Stimulated activated effector memory CD8-positive, alpha-beta T cell treated with anti-CD3 and anti-CD28 coated beads, Interleukin-12 subunit alpha, Interleukin-12 subunit beta, amount 100 ng/mL, for 72 hours (primary cell): Measurements from ENCODE around the gene PC.
"Not testable (repeated sequence)": the region's sequence is repeated elsewhere in the genome, so short reads cannot be mapped to it uniquely, and the experiment has no call there.

Experiments used
- ATAC-seq: fragments of 150-1000 bp; cut with Tn5 transposase; 2 replicates; pipeline ENCODE4 v1.10.0; 2021
- DNase-seq, 2 donors: peaks; one replicate each; pipeline ENCODE4 v3.0.0; 2021 to 2022; ENCODE audit warnings: low spot score in 2 of 2
- H3K27ac Mint-ChIP-seq: one replicate; pipeline ENCODE4 v1.8.0; 2022; ENCODE audit warnings: mild to moderate bottlenecking, mixed read lengths
- H3K36me3 Mint-ChIP-seq: one replicate; pipeline ENCODE4 v1.8.0; 2022; ENCODE audit warnings: mild to moderate bottlenecking, mixed read lengths
- H3K4me1 Mint-ChIP-seq: one replicate; pipeline ENCODE4 v1.8.0; 2022; ENCODE audit warnings: mixed read lengths
- H3K4me3 Mint-ChIP-seq: one replicate; pipeline ENCODE4 v1.8.0; 2022; ENCODE audit warnings: mild to moderate bottlenecking, mixed read lengths
- H3K9me3 Mint-ChIP-seq: one replicate; pipeline ENCODE4 v1.8.0; 2022; ENCODE audit warnings: mixed read lengths

The PC gene

DNA sequence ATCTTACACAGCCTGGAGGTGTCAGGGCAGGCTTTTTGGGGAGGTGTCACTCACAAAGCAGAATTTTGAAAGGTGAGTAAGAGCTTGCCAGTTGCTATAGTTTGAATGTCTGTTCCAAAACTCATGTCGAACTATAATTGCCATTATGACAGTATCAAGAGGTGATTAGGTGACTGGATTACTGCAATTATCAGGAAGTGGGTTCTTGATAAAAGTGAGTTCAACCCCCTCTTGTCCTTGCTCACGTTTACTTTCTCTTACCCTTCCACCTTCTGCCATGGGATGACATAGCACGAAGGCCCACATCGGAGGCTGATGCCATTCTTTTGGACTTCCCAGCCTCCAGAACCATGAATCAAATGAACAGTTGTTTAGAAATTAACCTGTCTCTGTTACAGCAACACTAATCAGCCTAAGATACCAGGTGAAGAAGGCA lies 12.2 kb upstream of the PC start:
- Mint-ChIP-seq H3K36me3 (no peaks in the 10 kb centered on the region), H3K4me1 (peaks cover 28% of the 10 kb centered on the region), H3K27ac (peak overlapping the region; percentile 29), H3K9me3 (no peaks in the 10 kb centered on the region), H3K4me3 (peak overlapping the region; percentile 20)
- DNase-seq (no peak), ATAC-seq (peak; percentile 64)

DNA sequence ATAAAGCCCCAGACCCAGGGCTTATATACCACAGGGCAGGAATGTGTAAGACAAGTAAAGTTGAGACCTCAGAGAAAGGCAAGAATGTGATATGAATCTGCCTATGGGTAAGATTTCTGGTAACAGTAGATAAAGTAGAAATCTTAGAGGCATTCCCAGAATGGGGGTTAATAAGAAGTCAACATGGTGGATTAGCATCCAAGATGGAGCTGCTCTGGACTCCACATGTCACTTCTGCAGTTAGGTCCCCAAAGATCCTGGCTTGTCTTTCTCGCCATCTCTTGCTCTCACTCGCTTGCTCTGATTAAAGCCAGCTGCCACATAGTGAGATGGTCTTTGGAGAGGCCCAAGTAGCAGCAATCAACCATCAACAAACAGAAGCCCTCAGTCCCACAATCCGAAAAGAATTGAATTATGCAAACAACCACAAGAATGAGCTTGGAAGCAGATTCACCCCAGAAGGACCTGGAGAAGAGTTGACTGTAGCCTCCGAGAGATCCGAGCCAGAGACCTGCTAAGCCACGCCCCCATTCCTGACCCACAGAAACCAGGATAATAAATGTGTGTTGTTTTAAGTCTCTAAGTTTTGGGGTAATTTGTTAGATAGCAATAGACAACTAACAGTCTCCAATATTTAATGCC lies 11.5 kb upstream of the PC start:
- DNase-seq = no peak
- Mint-ChIP-seq H3K4me3 (no peak overlapping the region), H3K36me3 (no peaks in the 10 kb centered on the region), H3K4me1 (peaks cover 28% of the 10 kb centered on the region), H3K27ac (no peak overlapping the region), H3K9me3 (no peaks in the 10 kb centered on the region)
- no peak for ATAC-seq

DNA sequence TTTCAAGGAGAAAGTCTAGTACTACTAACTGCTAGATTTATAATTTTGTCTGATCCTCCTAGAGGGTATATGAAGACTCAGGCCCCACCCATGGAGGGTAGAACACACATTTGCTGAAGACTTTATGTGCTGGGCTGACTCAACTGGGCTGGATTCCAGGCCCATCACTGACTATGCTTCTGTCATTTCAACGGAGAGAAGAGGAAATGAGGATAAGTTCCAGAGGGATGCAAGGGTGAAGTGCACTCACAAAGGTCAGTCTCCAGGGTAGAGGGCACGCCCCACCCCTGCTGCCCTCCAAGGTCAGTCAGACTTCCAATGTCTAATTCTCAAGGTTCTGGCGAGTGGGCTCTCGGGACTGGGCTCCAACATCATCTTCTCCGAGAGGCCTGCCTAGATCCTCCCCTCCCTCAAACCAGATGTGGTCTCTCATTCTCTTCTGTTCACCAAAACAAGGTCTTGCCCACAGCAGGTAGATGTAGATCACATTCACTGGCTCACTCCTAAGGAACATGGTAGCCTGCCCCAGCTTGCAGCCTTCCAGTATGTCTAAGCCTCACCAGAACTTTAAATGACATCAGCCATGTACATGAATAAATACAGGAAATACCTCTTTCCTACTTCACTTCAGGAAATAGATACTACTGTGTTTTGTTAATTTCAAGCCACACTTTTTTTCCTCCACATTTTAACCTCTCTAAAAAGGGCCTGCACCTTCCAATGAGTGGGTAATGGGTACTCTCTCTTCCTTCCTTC lies 9.7 kb upstream of the PC start:
- no peak overlapping the region for H3K4me3 Mint-ChIP-seq
- no peaks in the 10 kb centered on the region for H3K36me3 Mint-ChIP-seq
- peaks cover 28% of the 10 kb centered on the region for H3K4me1 Mint-ChIP-seq
- peak overlapping the region; percentile 18 for H3K27ac Mint-ChIP-seq
- no peaks in the 10 kb centered on the region for H3K9me3 Mint-ChIP-seq
- no peak for DNase-seq
- ATAC-seq = no peak

DNA sequence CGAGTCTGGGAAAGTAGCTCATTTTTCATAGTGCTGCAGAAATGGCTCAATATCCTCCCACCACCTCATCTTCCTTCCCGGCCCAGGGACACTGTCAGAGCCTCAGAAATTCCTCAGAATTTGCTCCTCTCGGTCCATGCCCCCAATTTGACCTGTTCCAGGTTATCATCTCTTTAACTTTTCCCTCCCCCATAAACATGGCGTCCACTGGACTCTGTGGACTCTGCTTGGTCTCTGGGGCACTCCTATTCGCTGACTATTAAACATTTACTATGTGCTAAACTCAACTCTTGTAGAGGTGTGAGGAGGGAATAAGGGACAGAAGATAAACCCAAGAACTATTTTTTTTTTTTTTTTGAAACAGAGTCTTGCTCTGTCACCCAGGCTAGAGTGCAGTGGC lies 8.2 kb upstream of the PC start:
- ATAC-seq (no peak), DNase-seq (no peak)
- peaks cover 25% of the 10 kb centered on the region for H3K4me1 Mint-ChIP-seq
- no peak overlapping the region for H3K4me3 Mint-ChIP-seq
- peak overlapping the region; percentile 33 for H3K27ac Mint-ChIP-seq
- no peaks in the 10 kb centered on the region for H3K36me3 Mint-ChIP-seq
- H3K9me3 Mint-ChIP-seq = no peaks in the 10 kb centered on the region

DNA sequence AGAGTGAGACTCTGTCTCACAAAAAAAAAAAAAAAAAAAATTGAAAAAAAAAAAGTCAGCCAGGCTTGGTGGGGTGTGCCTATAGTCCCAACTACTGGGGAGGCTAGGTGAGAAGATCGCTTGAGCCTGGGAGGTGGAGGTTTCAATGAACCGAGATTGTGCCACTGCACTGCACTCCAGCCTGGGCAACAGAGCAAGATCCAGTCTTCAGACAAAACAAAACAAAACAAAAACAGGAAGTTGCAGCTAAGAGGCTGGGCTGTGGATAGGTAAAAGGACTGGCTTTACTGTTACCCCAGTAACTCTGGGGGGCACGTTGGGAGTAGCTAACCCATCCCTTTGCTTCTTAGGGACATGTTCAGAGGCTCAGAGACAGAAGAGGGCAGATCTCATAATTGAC lies 6.3 kb upstream of the PC start:
- Mint-ChIP-seq H3K9me3 (no peaks in the 10 kb centered on the region), H3K27ac (no peak overlapping the region)

DNA sequence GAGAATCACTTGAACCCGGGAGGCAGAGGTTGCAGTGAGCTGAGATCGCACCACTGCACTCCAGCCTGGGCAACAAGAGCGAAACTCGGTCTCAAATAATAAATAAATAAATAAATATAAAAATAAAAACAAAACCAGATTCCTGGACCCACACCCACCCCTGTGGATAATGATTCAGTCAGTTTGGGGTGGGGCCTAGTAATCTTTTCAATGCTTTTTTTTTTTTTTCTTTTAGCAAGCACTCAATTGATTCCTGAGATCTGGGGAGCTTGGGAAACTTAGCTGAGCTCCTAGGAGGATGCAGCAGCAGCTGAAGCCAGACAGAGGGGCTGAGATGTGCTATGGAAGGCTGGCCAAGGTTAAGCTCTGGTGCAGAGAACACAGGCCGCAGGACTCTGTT lies 4.6 kb upstream of the PC start:
- no peak overlapping the region for H3K27ac Mint-ChIP-seq
- no peak for DNase-seq
- peaks cover 3% of the 10 kb centered on the region for H3K9me3 Mint-ChIP-seq
- H3K36me3 Mint-ChIP-seq = no peaks in the 10 kb centered on the region
- no peak overlapping the region for H3K4me3 Mint-ChIP-seq
- no peak for ATAC-seq
- peaks cover 13% of the 10 kb centered on the region for H3K4me1 Mint-ChIP-seq

More for the DNA sequence above, 6.3 kb upstream of the PC start:
- ATAC-seq (no peak), DNase-seq (no peak)
- Mint-ChIP-seq H3K4me3 (no peak overlapping the region), H3K36me3 (no peaks in the 10 kb centered on the region), H3K4me1 (peaks cover 10% of the 10 kb centered on the region)

DNA sequence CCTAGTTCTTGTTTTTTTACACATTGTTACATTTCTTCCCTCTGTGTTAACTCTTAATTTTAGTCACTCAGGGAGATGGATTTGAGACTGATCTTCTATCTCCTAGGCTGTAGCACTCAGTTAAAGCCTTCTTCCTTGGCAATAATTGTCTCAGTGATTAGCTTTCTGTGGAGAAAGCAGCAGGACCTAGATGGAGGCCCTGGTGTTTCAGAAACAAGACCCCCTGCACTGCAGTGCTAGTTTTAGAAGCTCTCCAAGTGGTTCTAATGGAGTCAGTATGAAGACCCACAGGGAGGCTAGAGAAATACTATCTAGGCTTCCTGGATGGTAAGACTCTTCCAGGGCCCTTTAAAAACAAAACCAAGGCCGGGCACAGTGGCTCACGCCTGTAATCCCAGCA lies 4.1 kb upstream of the PC start:
- ATAC-seq (no peak), DNase-seq (no peak)
- no peak overlapping the region for H3K4me3 Mint-ChIP-seq
- H3K36me3 Mint-ChIP-seq = no peaks in the 10 kb centered on the region
- H3K27ac Mint-ChIP-seq = no peak overlapping the region
- peaks cover 17% of the 10 kb centered on the region for H3K4me1 Mint-ChIP-seq
- peaks cover 3% of the 10 kb centered on the region for H3K9me3 Mint-ChIP-seq

DNA sequence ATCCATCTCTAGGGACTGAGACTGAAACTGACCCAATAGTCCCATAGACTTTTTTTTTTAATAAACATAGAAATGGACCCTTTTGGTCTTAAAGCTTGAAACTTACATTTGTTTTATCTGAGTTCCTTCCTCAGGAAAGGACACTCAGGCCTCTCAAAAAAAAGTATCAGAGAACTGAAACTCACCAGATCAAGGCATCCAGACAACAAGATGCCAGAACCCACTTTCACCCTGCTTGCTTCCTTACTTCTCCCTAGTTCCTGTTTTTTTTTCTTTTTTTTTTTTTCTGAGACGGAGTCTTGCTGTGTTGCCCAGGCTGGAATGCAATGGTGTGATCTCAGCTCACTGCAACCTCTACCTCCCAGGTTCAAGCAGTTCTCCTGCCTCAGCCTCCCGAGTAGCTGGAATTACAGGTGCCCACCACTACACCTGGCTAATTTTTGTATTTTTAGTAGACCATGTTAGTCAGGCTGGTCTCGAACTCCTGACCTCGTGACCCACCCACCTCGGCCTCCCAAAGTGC lies 3.6 kb upstream of the PC start:
- not testable (repeated sequence) for H3K9me3 Mint-ChIP-seq, H3K36me3 Mint-ChIP-seq, ATAC-seq, DNase-seq, H3K27ac Mint-ChIP-seq, H3K4me3 Mint-ChIP-seq
- peaks cover 22% of the 10 kb centered on the region for H3K4me1 Mint-ChIP-seq

DNA sequence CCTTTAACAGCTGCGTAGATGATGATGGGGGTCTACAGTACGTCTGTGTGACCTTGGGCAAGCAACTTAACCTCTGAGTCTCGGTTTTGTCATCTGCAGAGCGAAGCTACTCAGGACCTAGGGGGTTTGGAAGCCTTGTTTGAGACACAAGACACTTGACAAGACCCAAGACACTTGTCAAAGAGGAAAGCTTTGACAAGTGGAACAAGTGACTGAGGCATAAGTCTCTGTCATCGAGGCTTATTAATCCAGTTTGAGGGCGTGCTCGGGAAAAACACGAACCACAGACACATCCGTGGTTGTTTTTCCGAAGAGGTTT lies 732 bp upstream of the PC start:
- DNase-seq = no peak
- Mint-ChIP-seq H3K9me3 (peaks cover 3% of the 10 kb centered on the region), H3K4me3 (peak overlapping the region; percentile 70), H3K36me3 (no peaks in the 10 kb centered on the region), H3K4me1 (peaks cover 26% of the 10 kb centered on the region), H3K27ac (peak overlapping the region; percentile 69)
- ATAC-seq = peak; percentile 24

DNA sequence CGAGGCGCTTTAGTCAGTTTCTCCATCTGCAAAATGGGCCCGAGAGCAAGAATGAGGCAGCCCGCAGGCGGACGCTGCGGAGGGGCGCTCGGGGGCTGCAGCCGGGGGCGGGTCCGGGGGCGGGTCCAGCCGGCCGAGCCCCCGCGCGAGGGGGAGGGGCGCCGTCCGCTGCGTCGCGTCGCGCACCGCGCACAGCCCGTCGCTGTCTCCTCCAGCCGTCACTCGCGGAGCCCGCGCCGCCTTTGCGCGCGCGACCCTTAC lies 282 bp downstream of the PC start:
- DNase-seq (no peak), ATAC-seq (peak; percentile 56)
- peak overlapping the region; percentile 70 for H3K4me3 Mint-ChIP-seq
- no peaks in the 10 kb centered on the region for H3K36me3 Mint-ChIP-seq
- peaks cover 3% of the 10 kb centered on the region for H3K9me3 Mint-ChIP-seq
- H3K27ac Mint-ChIP-seq = peak overlapping the region; percentile 69
- H3K4me1 Mint-ChIP-seq = peaks cover 26% of the 10 kb centered on the region

DNA sequence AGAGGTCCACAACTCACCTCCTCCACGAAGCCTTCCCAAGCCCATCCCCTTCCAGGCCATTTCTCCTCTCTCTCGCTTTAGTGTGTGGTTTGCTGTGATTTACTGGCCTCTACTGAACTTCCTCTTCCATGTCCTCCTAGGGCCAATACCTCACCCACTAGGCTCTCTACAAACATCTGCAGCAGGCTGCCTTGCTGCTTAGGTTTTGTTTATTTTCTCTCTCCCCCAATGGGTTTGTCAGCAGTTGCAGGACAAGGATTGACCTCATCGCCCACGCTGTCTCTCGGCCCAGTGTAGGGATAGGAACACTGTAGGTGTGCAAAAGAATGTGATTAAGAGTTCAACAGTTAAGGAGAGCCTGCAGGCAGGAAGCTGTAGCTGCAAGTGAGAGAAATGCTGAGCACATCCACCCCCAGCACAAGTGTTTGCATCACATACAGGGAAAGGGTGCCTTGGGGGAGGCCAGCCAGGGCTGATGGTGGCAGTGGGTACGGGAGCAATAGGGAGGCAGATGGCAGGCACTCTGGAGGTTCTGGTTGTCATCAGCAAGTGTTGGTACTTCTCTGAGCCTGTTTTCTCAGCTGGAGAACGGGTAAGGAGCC lies 1.4 kb downstream of the PC start:
- Mint-ChIP-seq H3K36me3 (no peaks in the 10 kb centered on the region), H3K4me3 (peak overlapping the region; percentile 70), H3K27ac (no peak overlapping the region), H3K9me3 (peaks cover 3% of the 10 kb centered on the region), H3K4me1 (peaks cover 26% of the 10 kb centered on the region)
- no peak for DNase-seq
- ATAC-seq = no peak

DNA sequence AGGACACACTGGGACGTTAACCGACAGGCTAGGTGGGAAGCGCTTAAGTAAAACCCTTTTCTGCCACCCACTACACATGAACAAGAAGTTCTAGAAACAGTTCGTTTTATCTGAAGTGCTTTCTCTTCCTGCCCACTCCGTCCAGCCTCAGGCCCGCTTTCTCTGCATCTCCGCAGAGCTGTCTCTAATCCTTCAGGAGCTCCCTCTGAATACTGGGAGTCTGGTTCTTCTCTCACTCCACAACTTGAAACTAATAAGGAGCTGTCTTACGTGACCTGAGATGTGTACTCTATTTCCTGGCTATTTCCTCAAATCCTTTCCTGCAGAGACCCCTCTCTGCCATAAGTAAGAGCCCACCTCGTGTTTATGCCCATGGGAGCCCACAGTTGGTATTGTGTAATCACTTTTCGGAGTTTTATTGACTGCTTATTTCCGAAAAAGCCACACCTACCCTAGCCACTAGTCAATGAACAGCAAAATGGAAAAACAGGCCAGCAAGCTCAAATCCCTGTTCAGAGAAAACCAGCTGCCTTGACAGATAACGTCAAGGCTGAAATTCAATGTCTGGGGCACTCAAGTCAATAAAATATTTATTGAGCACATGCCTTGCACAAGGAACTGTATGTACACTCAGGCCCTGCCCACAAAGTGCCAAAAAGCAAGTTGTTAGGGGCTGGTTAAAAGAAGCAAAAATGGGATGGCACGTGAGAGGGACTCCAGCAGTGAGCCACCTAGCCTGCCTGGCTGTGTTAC lies 4.9 kb downstream of the PC start:
- Mint-ChIP-seq H3K4me1 (peaks cover 19% of the 10 kb centered on the region), H3K27ac (no peak overlapping the region), H3K4me3 (no peak overlapping the region), H3K9me3 (no peaks in the 10 kb centered on the region), H3K36me3 (no peaks in the 10 kb centered on the region)
- DNase-seq = no peak
- no peak for ATAC-seq

DNA sequence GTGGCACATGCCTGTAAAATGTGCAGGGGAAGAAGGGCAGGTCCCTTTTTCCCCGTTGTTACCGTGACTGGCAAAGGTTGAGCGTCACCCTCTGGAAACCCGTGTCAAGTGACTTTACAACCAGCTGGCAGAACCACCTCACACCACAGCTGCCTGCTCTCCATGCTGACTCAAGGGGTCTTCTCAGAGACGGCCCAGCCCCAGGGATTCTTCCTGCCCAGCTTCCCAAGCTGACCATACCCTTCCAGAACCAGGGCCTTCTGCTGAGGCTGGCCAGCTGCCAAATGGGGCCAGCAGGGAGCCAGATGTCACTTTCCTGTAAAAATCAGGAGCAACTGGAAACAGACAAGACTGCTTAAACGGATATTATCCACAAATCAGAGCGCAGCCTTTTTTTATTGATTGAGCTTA lies 6.3 kb downstream of the PC start:
- H3K36me3 Mint-ChIP-seq = no peaks in the 10 kb centered on the region
- H3K27ac Mint-ChIP-seq = no peak overlapping the region
- ATAC-seq = no peak
- H3K9me3 Mint-ChIP-seq = no peaks in the 10 kb centered on the region
- H3K4me1 Mint-ChIP-seq = peaks cover 10% of the 10 kb centered on the region
- DNase-seq = no peak
- no peak overlapping the region for H3K4me3 Mint-ChIP-seq

DNA sequence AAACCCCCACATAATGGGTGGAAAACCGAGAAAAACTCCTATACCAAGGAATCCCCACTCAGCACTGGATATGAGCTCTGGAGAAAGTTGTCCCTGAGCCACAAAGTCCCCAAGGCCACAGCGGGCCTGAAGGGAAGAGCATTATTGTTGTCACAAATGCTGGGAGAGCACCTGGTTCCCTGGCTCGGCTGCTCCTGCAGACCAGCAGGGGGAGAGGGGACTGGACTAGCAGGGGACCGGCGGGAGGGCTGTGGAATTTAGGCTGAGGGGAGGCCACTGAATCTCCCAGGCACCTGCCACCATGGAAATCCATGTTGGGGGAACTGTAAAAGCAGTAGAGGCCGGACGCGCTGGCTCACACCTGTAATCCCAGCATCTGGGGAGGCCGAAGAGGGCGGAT lies 7.0 kb downstream of the PC start:
- no peak for ATAC-seq
- peaks cover 5% of the 10 kb centered on the region for H3K4me1 Mint-ChIP-seq
- DNase-seq = no peak
- no peak overlapping the region for H3K4me3 Mint-ChIP-seq
- no peaks in the 10 kb centered on the region for H3K9me3 Mint-ChIP-seq
- H3K36me3 Mint-ChIP-seq = no peaks in the 10 kb centered on the region
- peak overlapping the region; percentile 37 for H3K27ac Mint-ChIP-seq

DNA sequence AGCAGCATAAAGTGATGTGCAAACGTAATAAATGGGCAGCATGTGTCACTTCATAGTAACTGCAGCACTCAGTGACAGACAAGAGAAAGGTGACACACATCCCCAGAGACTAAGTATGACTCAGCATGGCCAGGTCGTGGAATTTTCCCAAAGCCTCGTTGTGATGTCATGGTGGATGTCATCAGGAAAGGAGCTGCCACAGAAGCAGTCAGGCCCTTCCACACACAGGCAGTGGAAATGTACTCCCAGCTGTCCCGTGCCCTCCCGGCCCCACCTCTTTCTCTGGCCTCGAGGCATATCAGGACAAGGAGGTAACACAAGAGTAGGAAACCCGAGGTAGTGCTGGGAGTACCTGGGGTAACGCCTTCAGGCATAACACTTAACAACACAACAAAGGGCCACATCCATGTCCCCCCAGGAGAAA lies 8.1 kb downstream of the PC start:
- no peaks in the 10 kb centered on the region for H3K9me3 Mint-ChIP-seq
- no peak overlapping the region for H3K27ac Mint-ChIP-seq
- no peak for DNase-seq
- peaks cover 5% of the 10 kb centered on the region for H3K4me1 Mint-ChIP-seq
- H3K36me3 Mint-ChIP-seq = no peaks in the 10 kb centered on the region
- H3K4me3 Mint-ChIP-seq = no peak overlapping the region
- ATAC-seq = peak; percentile 81
